HFFc6 (cell line): Measurements from ENCODE around the gene TNS3. TPM values are rescaled to one million over a fixed set of nuclear protein-coding genes. Genes with fewer than 3 reads are reported as not detected.
A peak's percentile ranks its signal among the peaks of the same experiment; 100 is the strongest.

Experiments used
- DNase-seq: peaks from one replicate; pipeline ENCODE4 v3.0.0-alpha.2; 2018
- H3K27ac Mint-ChIP-seq: 2 replicates; pipeline ENCODE4 v1.8.0; 2020; ENCODE audit warnings: mild to moderate bottlenecking, mixed read lengths
- H3K27me3 Mint-ChIP-seq: 2 replicates; pipeline ENCODE4 v1.8.0; 2021; ENCODE audit warnings: mild to moderate bottlenecking, moderate library complexity, mixed read lengths; ENCODE audit not compliant: insufficient read depth
- H3K36me3 Mint-ChIP-seq: 2 replicates; pipeline ENCODE4 v1.8.0; 2021; ENCODE audit warnings: low read depth, mixed read lengths
- H3K4me1 Mint-ChIP-seq: 2 replicates; pipeline ENCODE4 v1.8.0; 2020; ENCODE audit warnings: low read depth, mixed read lengths
- H3K4me3 Mint-ChIP-seq: 2 replicates; pipeline ENCODE4 v1.8.0; 2020; ENCODE audit warnings: mild to moderate bottlenecking, moderate library complexity, mixed read lengths
- H3K9me3 Mint-ChIP-seq: 2 replicates; pipeline ENCODE4 v1.8.0; 2020; ENCODE audit warnings: mild to moderate bottlenecking, mixed read lengths
- total RNA-seq, 6 experiments: library from RNA; stranded (reverse); fragmentation: NEBNext Ultra II Directional; extraction: Animal tissue kit (Norgen Biotek cat#: 25700); gene quantifications; 2 replicates in 1 of 6; 3 replicates in 5 of 6; pipeline ENCODE4 v1.2.3, GENCODE V29; 2021
- TF ChIP-seq, protein P1 (sequence below): fragments of 200-600 bp; sonication (generic); IDR thresholded peaks from 2 replicates; pipeline ENCODE4 v1.5.0; 2021; ENCODE audit warnings: antibody characterized with exemption, mild to moderate bottlenecking

The TNS3 gene
- total RNA-seq, 6 experiments from 2014 or later, result 50.8 to 77.0 (median 67.8) TPM

DNA sequence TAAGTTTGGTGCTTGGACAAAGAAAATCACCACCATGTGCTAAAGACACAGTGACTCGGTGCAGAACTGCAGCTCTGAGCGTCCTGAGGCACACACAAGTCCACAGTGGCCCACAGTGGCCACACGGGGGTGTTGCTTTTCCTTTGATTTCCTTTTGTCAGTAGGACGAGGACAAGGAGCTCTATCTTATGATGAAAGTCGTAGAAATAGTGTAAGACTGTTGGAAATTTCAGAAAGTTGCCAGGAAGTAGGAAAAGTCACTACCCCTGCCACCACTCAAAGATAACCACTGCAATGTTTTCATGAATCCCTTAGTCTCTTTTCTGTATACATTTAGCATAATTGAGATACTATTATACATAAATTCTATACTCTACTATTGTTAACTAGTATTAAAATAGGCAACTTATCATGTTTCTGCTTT lies 146.0 kb downstream of the TNS3 start:
- H3K4me3 Mint-ChIP-seq, result no peak overlapping the region
- DNase-seq, result peak; percentile 73
- peaks cover 13% of the 10 kb centered on the region for H3K4me1 Mint-ChIP-seq
- peaks cover 9% of the 10 kb centered on the region; the same call in 1 of the 2 replicates for H3K36me3 Mint-ChIP-seq
- H3K27ac Mint-ChIP-seq, result peak overlapping the region; percentile 49; the same call in 1 of the 2 replicates
- TF ChIP-seq, protein P1, sequence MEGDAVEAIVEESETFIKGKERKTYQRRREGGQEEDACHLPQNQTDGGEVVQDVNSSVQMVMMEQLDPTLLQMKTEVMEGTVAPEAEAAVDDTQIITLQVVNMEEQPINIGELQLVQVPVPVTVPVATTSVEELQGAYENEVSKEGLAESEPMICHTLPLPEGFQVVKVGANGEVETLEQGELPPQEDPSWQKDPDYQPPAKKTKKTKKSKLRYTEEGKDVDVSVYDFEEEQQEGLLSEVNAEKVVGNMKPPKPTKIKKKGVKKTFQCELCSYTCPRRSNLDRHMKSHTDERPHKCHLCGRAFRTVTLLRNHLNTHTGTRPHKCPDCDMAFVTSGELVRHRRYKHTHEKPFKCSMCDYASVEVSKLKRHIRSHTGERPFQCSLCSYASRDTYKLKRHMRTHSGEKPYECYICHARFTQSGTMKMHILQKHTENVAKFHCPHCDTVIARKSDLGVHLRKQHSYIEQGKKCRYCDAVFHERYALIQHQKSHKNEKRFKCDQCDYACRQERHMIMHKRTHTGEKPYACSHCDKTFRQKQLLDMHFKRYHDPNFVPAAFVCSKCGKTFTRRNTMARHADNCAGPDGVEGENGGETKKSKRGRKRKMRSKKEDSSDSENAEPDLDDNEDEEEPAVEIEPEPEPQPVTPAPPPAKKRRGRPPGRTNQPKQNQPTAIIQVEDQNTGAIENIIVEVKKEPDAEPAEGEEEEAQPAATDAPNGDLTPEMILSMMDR, result peak; percentile 83
- no peaks in the 10 kb centered on the region for H3K27me3 Mint-ChIP-seq
- H3K9me3 Mint-ChIP-seq, result no peaks in the 10 kb centered on the region

DNA sequence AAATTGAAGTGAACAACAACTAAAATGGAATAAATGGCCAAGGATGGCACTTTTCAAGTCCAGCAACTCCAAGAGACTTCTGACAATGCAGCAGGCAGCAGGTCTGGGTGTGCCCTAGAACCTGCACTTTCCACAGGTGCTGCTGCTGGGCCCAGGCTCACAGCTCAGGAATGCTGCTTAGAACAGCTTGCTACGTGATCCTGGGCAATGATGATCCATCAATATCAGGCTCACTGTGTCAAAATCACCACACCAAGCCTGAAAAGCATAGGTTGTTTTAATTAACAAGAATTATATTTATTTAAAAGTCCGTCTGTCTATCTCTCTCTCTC lies 148.4 kb downstream of the TNS3 start:
- H3K36me3 Mint-ChIP-seq, result no peaks in the 10 kb centered on the region
- H3K4me3 Mint-ChIP-seq, result no peak overlapping the region
- peaks cover 8% of the 10 kb centered on the region for H3K4me1 Mint-ChIP-seq
- DNase-seq, result no peak
- H3K9me3 Mint-ChIP-seq, result no peaks in the 10 kb centered on the region
- peaks cover 2% of the 10 kb centered on the region; the same call in 1 of the 2 replicates for H3K27me3 Mint-ChIP-seq
- H3K27ac Mint-ChIP-seq, result no peak overlapping the region
- TF ChIP-seq, protein P1, result no peak

DNA sequence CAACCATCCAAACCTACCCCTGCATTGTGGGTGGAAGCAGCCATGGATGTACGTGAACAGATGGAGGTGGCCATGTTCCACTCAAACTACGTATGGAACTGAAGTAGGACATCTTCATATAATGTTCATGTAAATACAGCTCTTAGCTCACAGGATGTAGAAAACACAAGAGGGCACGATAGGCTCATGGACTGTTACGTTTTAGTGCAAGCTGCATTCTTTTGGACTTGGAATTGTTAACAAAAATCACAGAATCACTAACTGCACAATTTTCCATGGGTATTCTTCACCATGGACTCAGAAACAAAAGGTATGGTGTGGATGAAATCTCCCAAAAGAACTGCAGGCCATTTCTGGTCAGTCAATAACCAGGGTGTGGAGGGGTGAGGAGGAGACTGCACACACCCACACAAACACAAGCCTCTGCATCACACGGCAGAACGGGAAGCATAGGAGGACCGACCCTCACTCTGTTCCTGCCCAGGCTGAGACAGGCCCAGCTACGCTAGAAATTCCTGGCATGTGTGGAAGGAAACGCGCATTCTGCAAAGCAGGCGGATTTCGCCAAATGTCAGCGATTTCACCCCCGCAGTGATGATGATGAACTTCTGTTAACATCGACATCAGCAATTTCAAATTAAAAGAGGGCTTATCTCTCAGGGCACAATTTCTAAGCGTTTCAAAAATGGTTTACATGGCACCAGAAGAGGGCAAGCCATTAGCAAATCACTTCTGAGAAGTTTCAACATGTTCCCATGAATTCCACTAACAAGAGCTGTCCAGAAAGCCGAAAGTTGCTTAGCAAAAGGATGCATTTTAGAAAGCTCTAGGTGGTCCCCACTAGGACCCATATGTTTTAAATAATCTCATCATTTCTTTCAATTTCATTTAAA lies 149.0 kb downstream of the TNS3 start:
- no peak for DNase-seq
- Mint-ChIP-seq H3K4me1 (peaks cover 8% of the 10 kb centered on the region), H3K27ac (no peak overlapping the region), H3K36me3 (no peaks in the 10 kb centered on the region; the same call in 1 of the 2 replicates), H3K4me3 (no peak overlapping the region), H3K9me3 (no peaks in the 10 kb centered on the region), H3K27me3 (peaks cover 2% of the 10 kb centered on the region; the same call in 1 of the 2 replicates)
- TF ChIP-seq, protein P1, result no peak

DNA sequence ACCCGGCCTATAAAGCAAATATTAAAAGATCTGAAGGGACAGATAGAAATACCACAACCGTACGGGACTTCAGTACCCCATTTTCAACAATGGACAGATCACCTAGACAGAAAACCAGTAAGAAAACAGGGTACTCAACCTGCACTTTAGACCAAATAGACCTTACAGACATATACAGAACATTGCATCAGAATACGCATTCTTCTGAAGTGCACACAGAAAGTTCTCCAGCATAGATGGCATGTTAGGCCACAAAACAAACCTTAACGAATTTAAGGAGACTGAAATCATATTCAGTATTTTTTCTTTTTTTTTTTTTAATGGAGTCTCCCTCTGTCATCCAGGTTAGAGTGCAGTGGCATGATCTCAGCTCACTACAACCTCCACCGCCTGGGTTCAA lies 151.5 kb downstream of the TNS3 start:
- TF ChIP-seq, protein P1, result no peak
- Mint-ChIP-seq H3K27me3 (peaks cover 2% of the 10 kb centered on the region; the same call in 1 of the 2 replicates), H3K27ac (no peak overlapping the region), H3K4me3 (no peak overlapping the region), H3K9me3 (no peaks in the 10 kb centered on the region), H3K36me3 (peaks cover 4% of the 10 kb centered on the region; the same call in 1 of the 2 replicates), H3K4me1 (no peaks in the 10 kb centered on the region; the same call in 1 of the 2 replicates)
- DNase-seq, result no peak

DNA sequence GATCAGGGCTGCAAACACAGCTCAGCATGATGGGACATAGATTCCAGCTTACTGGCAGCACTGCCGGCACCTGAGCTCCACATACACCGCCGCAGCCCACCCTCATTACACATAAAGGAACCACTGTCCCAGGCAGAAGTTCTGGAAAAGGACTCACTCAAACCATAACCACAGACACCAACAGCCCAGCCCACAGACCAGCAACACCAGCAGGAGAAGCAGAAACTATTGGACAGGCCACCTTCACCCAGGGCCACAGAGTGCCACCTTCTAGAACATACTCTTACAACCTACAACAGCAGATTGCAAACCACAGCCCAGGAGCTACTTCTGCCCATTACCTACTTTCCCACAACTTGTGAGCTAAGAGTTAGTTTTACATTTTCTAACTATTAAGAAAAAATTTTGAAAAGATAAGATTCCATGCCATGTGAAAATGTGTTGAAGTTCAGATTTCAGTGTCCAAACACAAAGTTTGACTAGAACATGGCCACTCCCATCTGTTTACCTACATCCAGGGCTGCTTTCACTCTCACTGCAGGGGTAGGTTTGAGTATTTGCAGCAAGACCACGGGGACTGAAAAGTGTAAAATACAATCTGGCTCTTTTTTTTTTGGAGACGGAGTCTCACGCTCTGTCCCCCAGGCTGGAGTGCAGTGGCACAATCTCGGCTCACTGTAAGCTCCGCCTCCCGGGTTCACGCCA lies 153.0 kb downstream of the TNS3 start:
- TF ChIP-seq, protein P1, result no peak
- peaks cover under 1% of the 10 kb centered on the region; the same call in 1 of the 2 replicates for H3K4me1 Mint-ChIP-seq
- peaks cover 2% of the 10 kb centered on the region; the same call in 1 of the 2 replicates for H3K27me3 Mint-ChIP-seq
- no peak overlapping the region for H3K4me3 Mint-ChIP-seq
- DNase-seq, result no peak
- no peaks in the 10 kb centered on the region for H3K9me3 Mint-ChIP-seq
- H3K27ac Mint-ChIP-seq, result no peak overlapping the region
- H3K36me3 Mint-ChIP-seq, result peaks cover 7% of the 10 kb centered on the region
